HL-60 (cell line): ENCODE results near the gene MYO16.

Experiments used
- DNase-seq, 2 experiments: peaks; one replicate each; pipeline ENCODE4 v3.0.0-alpha.2; 2010 to 2020; ENCODE audit warnings: low read depth in 1 of 2, low spot score in 1 of 2
- H3K27ac ChIP-seq: fragments of 250-450 bp; sonication (Bioruptor Pico); replicated peaks from 2 replicates; pipeline ENCODE4 v1.5.1; 2020; ENCODE audit warnings: mild to moderate bottlenecking, moderate library complexity
- H3K27me3 ChIP-seq: fragments of 250-450 bp; sonication (Bioruptor Pico); 2 replicates; pipeline ENCODE4 v1.5.1; 2021; ENCODE audit warnings: mild to moderate bottlenecking, moderate library complexity; ENCODE audit not compliant: insufficient read depth, poor library complexity, severe bottlenecking
- H3K4me3 ChIP-seq: replicated peaks from 2 replicates; pipeline ENCODE4 v1.5.1; 2011; ENCODE audit warnings: mild to moderate bottlenecking, control low read depth, low read length; ENCODE audit not compliant: insufficient read depth
- CTCF ChIP-seq: IDR thresholded peaks from one replicate; pipeline ENCODE4 v1.5.1; 2011; ENCODE audit warnings: low read length, control low read depth, inconsistent platforms; ENCODE audit not compliant: insufficient read depth
- GABPA ChIP-seq: IDR thresholded peaks from 2 replicates; pipeline ENCODE4 v1.6.1; 2012; ENCODE audit warnings: low read depth
- POLR2AphosphoS5 ChIP-seq: IDR thresholded peaks from 2 replicates; pipeline ENCODE4 v1.6.1; 2012; ENCODE audit warnings: low read depth
- SPI1 ChIP-seq: IDR thresholded peaks from 2 replicates; pipeline ENCODE4 v1.6.1; 2012; ENCODE audit warnings: low read depth, mild to moderate bottlenecking, borderline replicate concordance
- TF ChIP-seq, protein P1 (sequence below): IDR thresholded peaks from 2 replicates; pipeline ENCODE4 v1.6.1; 2012; ENCODE audit warnings: low read depth; ENCODE audit not compliant: insufficient replicate concordance

The MYO16 gene

DNA sequence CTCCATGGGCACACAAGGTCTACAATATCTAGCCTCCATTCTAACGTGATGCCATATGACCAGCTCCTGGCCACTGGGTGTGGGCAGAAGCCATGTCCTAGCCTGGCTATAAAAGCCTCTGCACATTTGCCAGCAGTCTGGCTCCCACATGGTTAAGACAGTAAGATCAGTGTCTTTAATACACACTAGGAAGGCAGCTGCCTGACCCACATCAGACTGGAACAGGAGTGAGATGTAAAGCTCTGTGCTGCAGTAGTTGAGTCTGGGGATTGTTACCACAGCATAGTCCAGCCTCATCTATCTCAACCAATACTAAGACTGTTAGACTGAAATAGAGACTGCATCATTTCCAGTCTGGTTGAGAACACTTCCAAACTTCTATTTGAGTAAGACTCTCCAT is 623.9 kb downstream of the MYO16 start:
- TF ChIP-seq GABPA, result no peak
- TF ChIP-seq POLR2AphosphoS5, result no peak
- TF ChIP-seq, protein P1, sequence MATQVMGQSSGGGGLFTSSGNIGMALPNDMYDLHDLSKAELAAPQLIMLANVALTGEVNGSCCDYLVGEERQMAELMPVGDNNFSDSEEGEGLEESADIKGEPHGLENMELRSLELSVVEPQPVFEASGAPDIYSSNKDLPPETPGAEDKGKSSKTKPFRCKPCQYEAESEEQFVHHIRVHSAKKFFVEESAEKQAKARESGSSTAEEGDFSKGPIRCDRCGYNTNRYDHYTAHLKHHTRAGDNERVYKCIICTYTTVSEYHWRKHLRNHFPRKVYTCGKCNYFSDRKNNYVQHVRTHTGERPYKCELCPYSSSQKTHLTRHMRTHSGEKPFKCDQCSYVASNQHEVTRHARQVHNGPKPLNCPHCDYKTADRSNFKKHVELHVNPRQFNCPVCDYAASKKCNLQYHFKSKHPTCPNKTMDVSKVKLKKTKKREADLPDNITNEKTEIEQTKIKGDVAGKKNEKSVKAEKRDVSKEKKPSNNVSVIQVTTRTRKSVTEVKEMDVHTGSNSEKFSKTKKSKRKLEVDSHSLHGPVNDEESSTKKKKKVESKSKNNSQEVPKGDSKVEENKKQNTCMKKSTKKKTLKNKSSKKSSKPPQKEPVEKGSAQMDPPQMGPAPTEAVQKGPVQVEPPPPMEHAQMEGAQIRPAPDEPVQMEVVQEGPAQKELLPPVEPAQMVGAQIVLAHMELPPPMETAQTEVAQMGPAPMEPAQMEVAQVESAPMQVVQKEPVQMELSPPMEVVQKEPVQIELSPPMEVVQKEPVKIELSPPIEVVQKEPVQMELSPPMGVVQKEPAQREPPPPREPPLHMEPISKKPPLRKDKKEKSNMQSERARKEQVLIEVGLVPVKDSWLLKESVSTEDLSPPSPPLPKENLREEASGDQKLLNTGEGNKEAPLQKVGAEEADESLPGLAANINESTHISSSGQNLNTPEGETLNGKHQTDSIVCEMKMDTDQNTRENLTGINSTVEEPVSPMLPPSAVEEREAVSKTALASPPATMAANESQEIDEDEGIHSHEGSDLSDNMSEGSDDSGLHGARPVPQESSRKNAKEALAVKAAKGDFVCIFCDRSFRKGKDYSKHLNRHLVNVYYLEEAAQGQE, result no peak
- no peak for TF ChIP-seq CTCF
- no peak for TF ChIP-seq SPI1
- Histone ChIP-seq H3K27ac (no peak overlapping the region), H3K27me3 (no peaks in the 10 kb centered on the region), H3K4me3 (no peak overlapping the region)
- no peak for DNase-seq

GRCh38 chr13:109254274-109254673 is 624.9 kb downstream of the MYO16 start:
- H3K27ac ChIP-seq, result no peak overlapping the region
- DNase-seq, result no peak

DNA sequence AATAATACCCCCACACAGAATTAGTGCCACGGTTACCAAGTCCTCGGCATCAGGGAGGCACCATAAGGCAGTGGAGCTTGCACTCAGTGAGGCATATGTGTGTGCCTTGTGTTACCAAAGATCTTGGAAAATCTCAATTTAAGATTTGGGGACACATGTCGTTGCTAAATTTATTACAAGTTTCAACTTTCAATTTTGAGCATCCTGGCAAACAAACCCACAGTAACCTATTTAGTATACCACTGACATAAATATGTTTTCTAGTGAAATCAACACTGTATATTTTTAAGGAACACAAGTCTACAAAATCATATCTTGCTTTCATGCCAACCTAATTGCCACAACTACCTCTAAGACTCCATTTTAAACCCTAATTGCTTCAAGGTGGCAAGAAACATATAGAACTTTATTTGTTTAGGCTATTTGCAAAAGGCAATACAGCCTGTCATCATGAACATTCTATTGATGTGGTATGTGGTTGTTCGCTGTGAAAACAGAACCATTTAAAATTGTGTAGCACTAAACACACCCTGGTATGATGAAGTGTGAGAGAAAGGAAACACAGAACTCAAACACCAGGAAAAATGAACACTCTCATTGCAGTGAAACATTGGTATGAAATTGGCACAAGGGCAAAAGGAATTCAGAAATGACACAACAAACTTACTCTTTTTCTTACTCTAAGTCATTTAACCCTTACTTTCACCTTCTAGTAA is 625.9 kb downstream of the MYO16 start:
- TF ChIP-seq SPI1 (no peak), POLR2AphosphoS5 (no peak), CTCF (no peak), GABPA (no peak)
- TF ChIP-seq, protein P1, result no peak
- no peak overlapping the region for H3K27ac ChIP-seq
- no peaks in the 10 kb centered on the region for H3K27me3 ChIP-seq
- no peak for DNase-seq
- no peak overlapping the region for H3K4me3 ChIP-seq

More at GRCh38 chr13:109254274-109254673, 624.9 kb downstream of the MYO16 start:
- no peak for TF ChIP-seq POLR2AphosphoS5
- TF ChIP-seq GABPA, result no peak
- TF ChIP-seq, protein P1, result no peak
- TF ChIP-seq CTCF, result no peak
- no peak for TF ChIP-seq SPI1
- H3K4me3 ChIP-seq, result no peak overlapping the region
- H3K27me3 ChIP-seq, result no peaks in the 10 kb centered on the region
